HL-60 (cell line): Measurements from ENCODE around the gene SLC51B.

Experiments
- CTCF ChIP-seq: IDR thresholded peaks from one replicate; pipeline ENCODE4 v1.5.1; 2011; ENCODE audit warnings: low read length, control low read depth, inconsistent platforms; ENCODE audit not compliant: insufficient read depth
- GABPA ChIP-seq: IDR thresholded peaks from 2 replicates; pipeline ENCODE4 v1.6.1; 2012; ENCODE audit warnings: low read depth
- REST ChIP-seq: IDR thresholded peaks from 2 replicates; pipeline ENCODE4 v1.6.1; 2012; ENCODE audit warnings: low read depth; ENCODE audit not compliant: insufficient replicate concordance

- TF ChIP-seq CTCF (no peak), GABPA (no peak), REST (no peak)
Measured at GRCh38 chr15:65091946-65092770, 47.0 kb downstream of the SLC51B start.
